Measurements from ENCODE around the gene MT1B. TPM values are rescaled to one million over a fixed set of nuclear protein-coding genes. Genes with fewer than 3 reads are reported as not detected.

The MT1B gene
- total and polyA plus RNA-seq, 2 of the 13 experiments (the other 11 are each of a cell fraction or from before 2014, with no cell fraction given), result 0.89 TPM; not detected in 1

DNA sequence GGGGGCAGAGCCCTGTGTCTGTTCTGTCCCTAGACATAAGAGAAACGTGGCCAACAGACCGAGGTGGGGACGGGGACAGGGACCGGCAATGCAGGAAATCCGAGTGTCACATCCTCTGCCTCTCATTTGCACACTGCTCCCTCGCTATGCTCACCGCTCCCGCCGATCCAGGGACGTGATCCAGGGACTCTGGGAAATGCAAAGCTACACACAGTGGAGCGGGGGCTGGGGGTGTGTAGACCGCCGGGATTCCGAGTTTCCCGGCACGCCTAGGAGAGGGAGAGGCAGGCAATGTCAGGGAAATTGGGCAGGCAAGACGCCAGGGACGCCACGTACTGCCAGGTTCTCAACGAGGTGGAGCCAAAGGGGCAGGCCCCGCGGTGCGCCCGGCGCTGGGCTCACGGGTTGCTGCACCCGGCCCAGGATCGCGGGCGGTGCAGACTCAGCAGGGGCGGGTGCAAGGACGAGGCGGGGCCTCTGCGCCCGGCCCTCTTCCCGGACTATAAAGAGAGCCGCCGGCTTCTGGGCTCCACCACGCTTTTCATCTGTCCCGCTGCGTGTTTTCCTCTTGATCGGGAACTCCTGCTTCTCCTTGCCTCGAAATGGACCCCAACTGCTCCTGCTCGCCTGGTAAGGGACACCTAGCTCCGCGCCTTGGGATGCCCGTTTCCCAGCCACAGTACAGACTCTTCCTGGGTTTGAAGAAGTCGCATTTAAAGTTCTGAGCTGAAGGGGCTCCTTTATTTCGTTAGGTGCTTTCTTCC is 30.4 kb downstream of the MT1B start, which contains the start of gene MT1X (continued):
- TF ChIP-seq AGO2 (optimal IDR thresholded peaks at IDR 0.05; ENCODE audit: low read depth, low read length) (no peak), ZBTB8A (CRISPR knock-in tag; IDR thresholded peaks at IDR 0.05; ENCODE audit: borderline replicate concordance, low read depth) (peak; percentile 36; the same call in 1 of the 2 replicates), TEAD3 (CRISPR knock-in tag; optimal IDR thresholded peaks at IDR 0.05; ENCODE audit: borderline replicate concordance) (peak; percentile 54), ZNF468 (CRISPR knock-in tag; IDR thresholded peaks at IDR 0.05) (no peak), SATB2 (CRISPR knock-in tag; IDR thresholded peaks at IDR 0.05) (no peak), ZNF496 (CRISPR knock-in tag; IDR thresholded peaks at IDR 0.05; ENCODE audit: insufficient replicate concordance) (no peak), PAX8 (CRISPR knock-in tag; IDR thresholded peaks at IDR 0.05; ENCODE audit: borderline replicate concordance) (no peak), PCBP2 (optimal IDR thresholded peaks at IDR 0.05; ENCODE audit: low read depth, low read length, poor library complexity, severe bottlenecking) (no peak), CENPT (CRISPR knock-in tag; IDR thresholded peaks at IDR 0.05; ENCODE audit: low read depth) (peak; percentile 88), ZFP36L2 (CRISPR knock-in tag; IDR thresholded peaks at IDR 0.05) (no peak), CEBPG (CRISPR knock-in tag; IDR thresholded peaks at IDR 0.05) (0 out of 2 replicates have a peak, but pooled peaks have one; percentile 18), ZBTB1 (CRISPR knock-in tag; IDR thresholded peaks at IDR 0.05; ENCODE audit: borderline replicate concordance) (no peak), NRL (CRISPR knock-in tag; IDR thresholded peaks at IDR 0.05; ENCODE audit: borderline replicate concordance) (no peak; the same call in 1 of the 2 replicates), HOXA3 (CRISPR knock-in tag; IDR thresholded peaks at IDR 0.05) (peak; percentile 86), ZFP90 (CRISPR knock-in tag; IDR thresholded peaks at IDR 0.05; ENCODE audit: borderline replicate concordance) (peak; percentile 91; the same call in 1 of the 2 replicates), RARA (CRISPR knock-in tag; IDR thresholded peaks at IDR 0.05) (no peak), CHD4 (IDR thresholded peaks at IDR 0.05; ENCODE audit: borderline replicate concordance, low read length) (no peak), ZNF567 (CRISPR knock-in tag; IDR thresholded peaks at IDR 0.05; ENCODE audit: borderline replicate concordance) (peak; percentile 44; the same call in 1 of the 2 replicates), PPARG (CRISPR knock-in tag; conservative IDR thresholded peaks at IDR 0.05) (no peak; the same call in 1 of the 2 replicates), POGZ (CRISPR knock-in tag; IDR thresholded peaks at IDR 0.05) (peak; percentile 79), CBX1 (IDR thresholded peaks at IDR 0.05; ENCODE audit: low read depth) (no peak), MEIS2 (CRISPR knock-in tag; IDR thresholded peaks at IDR 0.05) (peak; percentile 56), ERF (CRISPR knock-in tag; IDR thresholded peaks at IDR 0.05) (peak; percentile 61; the same call in 1 of the 2 replicates), ZNF234 (CRISPR knock-in tag; conservative IDR thresholded peaks at IDR 0.05) (no peak), ESRRA (CRISPR knock-in tag; IDR thresholded peaks at IDR 0.05; ENCODE audit: low read depth) (peak; percentile 54; the same call in 1 of the 2 replicates), SMARCC2 (IDR thresholded peaks at IDR 0.05) (no peak)
- TF ChIP-seq, protein P1, sequence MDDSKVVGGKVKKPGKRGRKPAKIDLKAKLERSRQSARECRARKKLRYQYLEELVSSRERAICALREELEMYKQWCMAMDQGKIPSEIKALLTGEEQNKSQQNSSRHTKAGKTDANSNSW (CRISPR knock-in tag; IDR thresholded peaks at IDR 0.05; ENCODE audit: borderline replicate concordance), result no peak
- TF ChIP-seq, protein P2, sequence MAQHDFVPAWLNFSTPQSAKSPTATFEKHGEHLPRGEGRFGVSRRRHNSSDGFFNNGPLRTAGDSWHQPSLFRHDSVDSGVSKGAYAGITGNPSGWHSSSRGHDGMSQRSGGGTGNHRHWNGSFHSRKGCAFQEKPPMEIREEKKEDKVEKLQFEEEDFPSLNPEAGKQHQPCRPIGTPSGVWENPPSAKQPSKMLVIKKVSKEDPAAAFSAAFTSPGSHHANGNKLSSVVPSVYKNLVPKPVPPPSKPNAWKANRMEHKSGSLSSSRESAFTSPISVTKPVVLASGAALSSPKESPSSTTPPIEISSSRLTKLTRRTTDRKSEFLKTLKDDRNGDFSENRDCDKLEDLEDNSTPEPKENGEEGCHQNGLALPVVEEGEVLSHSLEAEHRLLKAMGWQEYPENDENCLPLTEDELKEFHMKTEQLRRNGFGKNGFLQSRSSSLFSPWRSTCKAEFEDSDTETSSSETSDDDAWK (CRISPR knock-in tag; IDR thresholded peaks at IDR 0.05), result no peak
- TF ChIP-seq, protein P3, sequence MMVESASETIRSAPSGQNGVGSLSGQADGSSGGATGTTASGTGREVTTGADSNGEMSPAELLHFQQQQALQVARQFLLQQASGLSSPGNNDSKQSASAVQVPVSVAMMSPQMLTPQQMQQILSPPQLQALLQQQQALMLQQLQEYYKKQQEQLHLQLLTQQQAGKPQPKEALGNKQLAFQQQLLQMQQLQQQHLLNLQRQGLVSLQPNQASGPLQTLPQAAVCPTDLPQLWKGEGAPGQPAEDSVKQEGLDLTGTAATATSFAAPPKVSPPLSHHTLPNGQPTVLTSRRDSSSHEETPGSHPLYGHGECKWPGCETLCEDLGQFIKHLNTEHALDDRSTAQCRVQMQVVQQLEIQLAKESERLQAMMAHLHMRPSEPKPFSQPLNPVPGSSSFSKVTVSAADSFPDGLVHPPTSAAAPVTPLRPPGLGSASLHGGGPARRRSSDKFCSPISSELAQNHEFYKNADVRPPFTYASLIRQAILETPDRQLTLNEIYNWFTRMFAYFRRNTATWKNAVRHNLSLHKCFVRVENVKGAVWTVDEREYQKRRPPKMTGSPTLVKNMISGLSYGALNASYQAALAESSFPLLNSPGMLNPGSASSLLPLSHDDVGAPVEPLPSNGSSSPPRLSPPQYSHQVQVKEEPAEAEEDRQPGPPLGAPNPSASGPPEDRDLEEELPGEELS (CRISPR knock-in tag; IDR thresholded peaks at IDR 0.05), result peak; percentile 61
